Activated naive CD4-positive, alpha-beta T cell treated with anti-CD3 and anti-CD28 coated beads for 36 hours (primary cell): Measurements from ENCODE around the gene POC5. TPM values are rescaled to one million over a fixed set of nuclear protein-coding genes. Genes with fewer than 3 reads are reported as not detected.

Source experiments
- CTCF ChIA-PET: fragments of 350-600 bp; sonication (Branson Sonifier 250); formaldehyde crosslinking; loops from one replicate; lab custom pipeline; 2021; ENCODE audit warnings: antibody characterized with exemption; lab: Charles Lee
- DNase-seq: peaks from one replicate; pipeline ENCODE4 v3.0.0-alpha.2; 2020
- H3K27ac Mint-ChIP-seq: one replicate; pipeline ENCODE4 v1.8.0; 2021; ENCODE audit warnings: mild to moderate bottlenecking, mixed read lengths
- H3K27me3 Mint-ChIP-seq: one replicate; pipeline ENCODE4 v1.8.0; 2021; ENCODE audit warnings: low read depth, mixed read lengths
- H3K36me3 Mint-ChIP-seq: one replicate; pipeline ENCODE4 v1.8.0; 2021; ENCODE audit warnings: low read depth, mixed read lengths
- H3K4me1 Mint-ChIP-seq: one replicate; pipeline ENCODE4 v1.8.0; 2021; ENCODE audit warnings: low read depth, mixed read lengths
- H3K4me3 Mint-ChIP-seq: one replicate; pipeline ENCODE4 v1.8.0; 2021; ENCODE audit warnings: mild to moderate bottlenecking, moderate library complexity, mixed read lengths
- H3K9me3 Mint-ChIP-seq: one replicate; pipeline ENCODE4 v1.8.0; 2021; ENCODE audit warnings: mixed read lengths
- intact Hi-C: fragments of 100-400 bp; cut with micrococcal nuclease; formaldehyde crosslinking; loops from one replicate; pipeline ENCODE4 v1.15.1; 2023
- total RNA-seq, 2 experiments: library from RNA; stranded (reverse); gene quantifications; one replicate each; pipeline ENCODE4 v1.2.3, GENCODE V29; 2021

Gene POC5
- total RNA-seq, 2 experiments from 2014 or later, result 17.5 to 17.7 TPM

DNA sequence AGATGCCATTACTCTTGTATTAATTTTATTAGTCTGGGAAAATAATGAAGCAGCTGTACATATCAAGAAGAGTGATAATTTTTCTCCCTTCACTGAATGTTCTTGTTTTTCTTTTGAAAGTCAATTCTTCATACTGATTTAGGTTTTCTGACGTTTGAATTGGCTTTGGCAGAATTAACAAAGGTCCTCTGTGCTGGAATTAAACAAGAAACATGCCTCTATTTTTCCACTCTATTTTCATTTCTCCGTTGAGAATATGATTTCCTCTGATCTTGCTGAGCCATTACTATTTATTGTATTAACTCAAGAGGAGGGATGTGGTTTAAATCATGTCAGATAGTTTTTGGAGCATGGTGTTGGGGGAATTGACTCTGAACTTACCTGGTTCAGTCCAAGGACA is 63.7 kb downstream of the POC5 start:
- intact Hi-C loops, result no loop called here
- Mint-ChIP-seq H3K27ac (no peak overlapping the region), H3K36me3 (no peaks in the 10 kb centered on the region), H3K4me1 (peaks cover 3% of the 10 kb centered on the region), H3K27me3 (no peaks in the 10 kb centered on the region), H3K4me3 (no peak overlapping the region), H3K9me3 (no peaks in the 10 kb centered on the region)
- CTCF ChIA-PET, result no interaction called here
- no peak for DNase-seq

GRCh38 chr5:75651575-75652238 is 65.5 kb downstream of the POC5 start:
- intact Hi-C loops, result no loop called here
- no peaks in the 10 kb centered on the region for H3K9me3 Mint-ChIP-seq
- CTCF ChIA-PET, result no interaction called here
- no peaks in the 10 kb centered on the region for H3K36me3 Mint-ChIP-seq
- no peak overlapping the region for H3K4me3 Mint-ChIP-seq
- peaks cover 3% of the 10 kb centered on the region for H3K4me1 Mint-ChIP-seq
- no peaks in the 10 kb centered on the region for H3K27me3 Mint-ChIP-seq
- no peak overlapping the region for H3K27ac Mint-ChIP-seq
- DNase-seq, result no peak

- Mint-ChIP-seq H3K36me3 (no peaks in the 10 kb centered on the region), H3K4me1 (peaks cover 3% of the 10 kb centered on the region), H3K9me3 (no peaks in the 10 kb centered on the region), H3K27ac (no peak overlapping the region), H3K4me3 (no peak overlapping the region), H3K27me3 (no peaks in the 10 kb centered on the region)
- CTCF ChIA-PET, result no interaction called here
- peak; percentile 43 for DNase-seq
- intact Hi-C loops, result no loop called here
Measured at GRCh38 chr5:75648712-75649111, 68.5 kb downstream of the POC5 start.

- peaks cover 2% of the 10 kb centered on the region for H3K27me3 Mint-ChIP-seq
- CTCF ChIA-PET, result no interaction called here
- no peaks in the 10 kb centered on the region for H3K36me3 Mint-ChIP-seq
- no peak overlapping the region for H3K27ac Mint-ChIP-seq
- intact Hi-C loops, result no loop called here
- DNase-seq, result no peak
- H3K9me3 Mint-ChIP-seq, result no peaks in the 10 kb centered on the region
- no peak overlapping the region for H3K4me3 Mint-ChIP-seq
- H3K4me1 Mint-ChIP-seq, result no peaks in the 10 kb centered on the region
Measured at GRCh38 chr5:75640826-75641225, 76.4 kb downstream of the POC5 start.

- H3K4me1 Mint-ChIP-seq, result no peaks in the 10 kb centered on the region
- no peak overlapping the region for H3K27ac Mint-ChIP-seq
- no peak for DNase-seq
- H3K9me3 Mint-ChIP-seq, result no peaks in the 10 kb centered on the region
- no peak overlapping the region for H3K4me3 Mint-ChIP-seq
- peaks cover 2% of the 10 kb centered on the region for H3K27me3 Mint-ChIP-seq
- CTCF ChIA-PET, result no interaction called here
- H3K36me3 Mint-ChIP-seq, result no peaks in the 10 kb centered on the region
- intact Hi-C loops, result no loop called here
Measured at GRCh38 chr5:75640395-75640794, 76.8 kb downstream of the POC5 start.

- CTCF ChIA-PET, result interaction anchor here (0.6 kb wide), 1 partner anchor 39 kb away, joined by 10 read pairs; no protein-coding TSS in a partner anchor
- Mint-ChIP-seq H3K36me3 (no peaks in the 10 kb centered on the region), H3K27ac (no peak overlapping the region), H3K9me3 (no peaks in the 10 kb centered on the region), H3K4me1 (no peaks in the 10 kb centered on the region), H3K4me3 (no peak overlapping the region), H3K27me3 (peaks cover 2% of the 10 kb centered on the region)
- intact Hi-C loops, result no loop called here
- no peak for DNase-seq
Measured at GRCh38 chr5:75639535-75640311, 77.5 kb downstream of the POC5 start.

- Mint-ChIP-seq H3K9me3 (no peaks in the 10 kb centered on the region), H3K27me3 (peaks cover 2% of the 10 kb centered on the region), H3K4me3 (no peak overlapping the region), H3K27ac (no peak overlapping the region), H3K36me3 (no peaks in the 10 kb centered on the region), H3K4me1 (no peaks in the 10 kb centered on the region)
- CTCF ChIA-PET, result no interaction called here
- no peak for DNase-seq
- intact Hi-C loops, result no loop called here
Measured at GRCh38 chr5:75637949-75638348, 79.3 kb downstream of the POC5 start.

GRCh38 chr5:75632321-75632720 is 84.9 kb downstream of the POC5 start:
- Mint-ChIP-seq H3K27me3 (peaks cover 2% of the 10 kb centered on the region), H3K4me3 (no peak overlapping the region), H3K9me3 (no peaks in the 10 kb centered on the region), H3K27ac (no peak overlapping the region), H3K4me1 (no peaks in the 10 kb centered on the region), H3K36me3 (no peaks in the 10 kb centered on the region)
- no peak for DNase-seq
- intact Hi-C loops, result no loop called here
- CTCF ChIA-PET, result no interaction called here

DNA sequence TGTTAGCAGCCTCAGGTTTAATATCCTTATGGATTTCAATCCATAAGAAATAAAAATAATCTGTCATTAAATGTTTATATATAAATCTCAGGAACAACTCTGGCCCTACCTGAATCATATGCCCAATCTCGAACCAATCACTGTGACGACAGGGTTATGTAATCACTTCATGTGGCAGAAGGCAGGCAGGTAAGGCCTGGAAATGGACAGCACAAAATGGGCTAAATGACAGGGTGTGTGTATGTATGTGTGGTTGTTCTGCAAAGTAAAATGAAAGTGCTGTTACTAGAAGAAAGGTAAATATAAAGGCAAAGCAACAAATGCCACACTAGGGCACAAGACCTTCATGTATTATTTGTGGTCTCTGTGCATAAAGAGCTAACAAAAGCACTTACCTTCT is 86.4 kb downstream of the POC5 start:
- Mint-ChIP-seq H3K9me3 (no peaks in the 10 kb centered on the region), H3K4me1 (no peaks in the 10 kb centered on the region), H3K36me3 (no peaks in the 10 kb centered on the region), H3K27ac (no peak overlapping the region), H3K27me3 (no peaks in the 10 kb centered on the region), H3K4me3 (no peak overlapping the region)
- CTCF ChIA-PET, result no interaction called here
- no peak for DNase-seq
- intact Hi-C loops, result no loop called here

GRCh38 chr5:75627801-75628200 is 89.4 kb downstream of the POC5 start:
- H3K4me3 Mint-ChIP-seq, result no peak overlapping the region
- no peak overlapping the region for H3K27ac Mint-ChIP-seq
- no peaks in the 10 kb centered on the region for H3K36me3 Mint-ChIP-seq
- no peaks in the 10 kb centered on the region for H3K4me1 Mint-ChIP-seq
- H3K27me3 Mint-ChIP-seq, result no peaks in the 10 kb centered on the region
- CTCF ChIA-PET, result no interaction called here
- intact Hi-C loops, result no loop called here
- no peak for DNase-seq
- no peaks in the 10 kb centered on the region for H3K9me3 Mint-ChIP-seq

GRCh38 chr5:75626959-75627358 is 90.3 kb downstream of the POC5 start:
- H3K27ac Mint-ChIP-seq, result no peak overlapping the region
- intact Hi-C loops, result no loop called here
- CTCF ChIA-PET, result interaction anchor here (0.7 kb wide), 1 partner anchor 27 kb away, joined by 4 read pairs; no protein-coding TSS in a partner anchor

More at GRCh38 chr5:75626959-75627358, 90.3 kb downstream of the POC5 start:
- H3K4me1 Mint-ChIP-seq, result no peaks in the 10 kb centered on the region
- H3K9me3 Mint-ChIP-seq, result no peaks in the 10 kb centered on the region
- DNase-seq, result no peak
- no peaks in the 10 kb centered on the region for H3K27me3 Mint-ChIP-seq
- no peak overlapping the region for H3K4me3 Mint-ChIP-seq
- no peaks in the 10 kb centered on the region for H3K36me3 Mint-ChIP-seq
